Esophagus muscularis mucosa (tissue), 4 donors: ENCODE measurements around the gene ZNF408. TPM values are rescaled to one million over a fixed set of nuclear protein-coding genes. Genes with fewer than 3 reads are reported as not detected.

Experiments
- DNase-seq: peaks from one replicate; pipeline ENCODE4 v3.0.0-alpha.2; 2017; ENCODE audit errors: extremely low spot score
- H3K27ac ChIP-seq, 4 donors: fragments of 200-600 bp; sonication (generic); replicated peaks in 1 of 4; 1 replicate in 3 of 4; 2 replicates in 1 of 4; pipeline ENCODE4 v1.5.1; 2016 to 2019; ENCODE audit warnings: mild to moderate bottlenecking in 1 of 4
- H3K27me3 ChIP-seq, 4 donors: fragments of 200-600 bp; sonication (generic); one replicate each; pipeline versions ENCODE4 v1.5.1 to v1.6.0; 2016 to 2019
- H3K36me3 ChIP-seq, 4 donors: fragments of 200-600 bp; sonication (generic); one replicate each; pipeline ENCODE4 v1.5.1; 2016 to 2019
- H3K4me1 ChIP-seq, 4 donors: fragments of 200-600 bp; sonication (generic); one replicate each; pipeline ENCODE4 v1.5.1; 2016 to 2019
- H3K4me3 ChIP-seq, 4 donors: fragments of 200-600 bp; sonication (generic); 1 replicate in 2 of 4; 2 replicates in 2 of 4; pipeline ENCODE4 v1.5.1; 2016 to 2019; ENCODE audit warnings: mild to moderate bottlenecking in 4 of 4, moderate library complexity in 1 of 4
- H3K9me3 ChIP-seq, 4 donors: fragments of 200-600 bp; sonication (generic); 1 replicate in 3 of 4; 2 replicates in 1 of 4; pipeline ENCODE4 v1.5.1; 2016 to 2019
- CTCF ChIP-seq, 3 experiments: fragments of 200-600 bp in 2 of 3; fragments of 450-650 bp in 1 of 3; sonication (generic) in 2 of 3; IDR thresholded peaks; one replicate each; pipeline ENCODE4 v1.5.1; 2017 to 2019; ENCODE audit warnings: antibody characterized with exemption in 3 of 3, mild to moderate bottlenecking in 2 of 3, moderate library complexity in 1 of 3
- EP300 ChIP-seq: sonication (generic); formaldehyde crosslinking; IDR thresholded peaks from one replicate; pipeline ENCODE4 v1.6.1; 2017; ENCODE audit warnings: antibody characterized with exemption
- POLR2A ChIP-seq: fragments of 450-650 bp; IDR thresholded peaks from one replicate; pipeline ENCODE4 v1.6.1; 2017; ENCODE audit warnings: antibody characterized with exemption, moderate library complexity, mild to moderate bottlenecking, low read depth
- POLR2AphosphoS5 ChIP-seq, 2 donors: sonication (generic); formaldehyde crosslinking; IDR thresholded peaks; one replicate each; pipeline ENCODE4 v1.6.1; 2017; ENCODE audit warnings: antibody characterized with exemption in 2 of 2
- WGBS: methylation state at CpG from one replicate; pipeline ENCODE4 v1.1.5; 2018; 5-methylcytosine and 5-hydroxymethylcytosine counted together
- intact Hi-C: fragments of 100-400 bp; cut with DNase I; formaldehyde crosslinking; loops from one replicate; pipeline ENCODE4 v1.15.1; 2023
- total RNA-seq, 4 donors: library from RNA; depleted of rRNA; stranded (reverse); fragments of >200 nt; gene quantifications; one replicate each; pipeline versions ENCODE4 v1.1.0 to v1.2.1, GENCODE V29; 2016

ZNF408 gene
- total RNA-seq, 4 donors from 2014 or later, result 7.1 to 12.6 (median 10.3) TPM

DNA sequence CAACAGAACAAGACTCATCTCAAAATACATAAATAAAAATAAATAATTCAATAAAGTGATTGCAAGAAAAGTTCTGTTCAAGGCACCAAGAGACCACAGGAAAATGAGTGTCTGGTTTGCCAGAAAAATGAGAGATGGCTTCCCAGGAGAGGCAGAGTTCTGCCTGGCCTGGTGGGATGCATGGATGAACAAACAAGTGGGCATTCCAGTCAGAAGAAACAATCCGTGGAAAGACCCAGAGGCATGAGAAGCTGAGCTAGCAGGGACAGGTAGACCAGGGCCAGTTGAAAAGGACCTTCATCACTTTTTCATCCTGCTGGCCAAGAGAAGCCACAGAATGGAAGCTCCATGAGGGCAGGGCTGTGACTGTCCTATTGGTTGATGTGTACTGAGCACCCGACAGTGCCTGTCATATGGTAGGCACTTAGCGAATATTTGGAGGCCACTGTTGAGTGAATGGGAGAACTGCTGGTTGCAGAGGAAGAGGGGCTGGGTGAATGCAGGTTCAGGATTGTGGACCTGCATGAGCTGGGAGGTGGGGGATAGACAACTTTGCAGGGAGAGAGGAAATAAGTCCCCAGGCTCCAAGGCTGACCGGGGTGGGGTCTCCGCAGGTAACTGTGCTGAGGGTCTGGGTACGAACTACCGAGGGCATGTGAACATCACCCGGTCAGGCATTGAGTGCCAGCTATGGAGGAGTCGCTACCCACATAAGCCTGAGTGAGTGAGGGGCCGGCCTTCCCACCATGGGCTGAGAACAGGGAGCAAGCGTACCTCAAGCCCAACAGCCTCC is 21.9 kb downstream of the ZNF408 start:
- DNase-seq, result no peak
- no peaks in the 10 kb centered on the region for H3K27me3 ChIP-seq
- no peak overlapping the region for H3K27ac ChIP-seq
- no peak for TF ChIP-seq EP300
- no peak for TF ChIP-seq POLR2A
- TF ChIP-seq POLR2AphosphoS5 (IDR thresholded peaks at IDR 0.05), result no peak
- WGBS, result 90% methylated on average over 11 of the region's 11 CpGs
- H3K4me1 ChIP-seq, result no peaks in the 10 kb centered on the region
- intact Hi-C loops, result no loop called here
- no peak overlapping the region for H3K4me3 ChIP-seq
- H3K9me3 ChIP-seq, result no peaks in the 10 kb centered on the region
- H3K36me3 ChIP-seq, result no peaks in the 10 kb centered on the region

DNA sequence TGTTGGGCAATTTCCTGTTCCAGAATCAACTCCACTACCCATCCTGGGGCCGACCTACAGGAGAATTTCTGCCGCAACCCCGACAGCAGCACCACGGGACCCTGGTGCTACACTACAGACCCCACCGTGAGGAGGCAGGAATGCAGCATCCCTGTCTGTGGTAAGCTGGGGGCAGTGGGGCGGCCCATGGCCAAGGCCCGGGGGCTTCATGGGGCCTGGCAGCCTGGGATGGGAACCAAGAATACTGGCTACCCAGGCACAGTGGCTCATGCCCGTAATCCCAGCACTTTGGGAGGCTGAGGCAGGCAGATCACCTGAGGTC is 22.5 kb downstream of the ZNF408 start:
- Histone ChIP-seq H3K36me3 (no peaks in the 10 kb centered on the region), H3K27me3 (no peaks in the 10 kb centered on the region), H3K9me3 (no peaks in the 10 kb centered on the region), H3K4me1 (no peaks in the 10 kb centered on the region), H3K4me3 (no peak overlapping the region), H3K27ac (no peak overlapping the region)
- 79% methylated on average over 5 of the region's 8 CpGs for WGBS
- intact Hi-C loops, result no loop called here
- TF ChIP-seq POLR2A (no peak), POLR2AphosphoS5 (IDR thresholded peaks at IDR 0.05) (no peak), CTCF (IDR thresholded peaks at IDR 0.05) (no peak), EP300 (no peak)
- DNase-seq, result no peak

- Histone ChIP-seq H3K36me3 (no peaks in the 10 kb centered on the region), H3K27me3 (no peaks in the 10 kb centered on the region), H3K27ac (no peak overlapping the region), H3K9me3 (no peaks in the 10 kb centered on the region), H3K4me1 (no peaks in the 10 kb centered on the region), H3K4me3 (no peak overlapping the region)
- no peak for TF ChIP-seq CTCF (IDR thresholded peaks at IDR 0.05)
- 69% methylated on average over 8 of the region's 8 CpGs for WGBS
- DNase-seq, result no peak
- intact Hi-C loops, result no loop called here
Measured at GRCh38 chr11:46724088-46724487, 23.3 kb downstream of the ZNF408 start.

GRCh38 chr11:46725338-46726205 is 24.7 kb downstream of the ZNF408 start:
- DNase-seq, result no peak
- Histone ChIP-seq H3K27ac (no peak overlapping the region), H3K9me3 (no peaks in the 10 kb centered on the region), H3K4me1 (no peaks in the 10 kb centered on the region), H3K4me3 (no peak overlapping the region), H3K36me3 (no peaks in the 10 kb centered on the region), H3K27me3 (no peaks in the 10 kb centered on the region)
- WGBS, result 87% methylated on average over 10 of the region's 19 CpGs
- TF ChIP-seq CTCF (IDR thresholded peaks at IDR 0.05), result no peak
- TF ChIP-seq POLR2AphosphoS5 (IDR thresholded peaks at IDR 0.05), result no peak
- TF ChIP-seq POLR2A, result no peak
- no peak for TF ChIP-seq EP300
- intact Hi-C loops, result no loop called here

DNA sequence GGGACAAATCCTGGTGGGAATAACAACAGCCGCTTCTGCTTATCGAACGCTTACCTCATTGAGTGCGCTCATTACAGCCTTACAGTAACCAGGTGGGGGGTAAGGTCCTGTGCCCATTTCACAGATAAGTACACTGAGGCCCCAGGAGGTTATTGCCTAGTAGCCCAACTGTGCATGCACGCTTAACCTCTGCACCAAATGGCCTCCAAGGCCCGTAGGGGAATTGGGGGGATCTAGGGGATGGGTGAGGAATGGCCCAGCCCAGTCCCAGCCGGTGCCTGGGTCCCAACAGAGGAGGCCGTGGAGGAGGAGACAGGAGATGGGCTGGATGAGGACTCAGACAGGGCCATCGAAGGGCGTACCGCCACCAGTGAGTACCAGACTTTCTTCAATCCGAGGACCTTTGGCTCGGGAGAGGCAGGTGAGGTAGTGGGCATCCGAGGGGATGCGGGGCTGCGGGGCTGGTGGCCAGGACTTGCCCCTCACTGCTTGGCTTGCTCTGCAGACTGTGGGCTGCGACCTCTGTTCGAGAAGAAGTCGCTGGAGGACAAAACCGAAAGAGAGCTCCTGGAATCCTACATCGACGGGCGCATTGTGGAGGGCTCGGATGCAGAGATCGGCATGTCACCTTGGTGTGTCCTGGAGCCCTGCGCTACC is 25.5 kb downstream of the ZNF408 start:
- TF ChIP-seq POLR2A, result no peak
- TF ChIP-seq CTCF (IDR thresholded peaks at IDR 0.05), result no peak
- no peak for TF ChIP-seq EP300
- TF ChIP-seq POLR2AphosphoS5 (IDR thresholded peaks at IDR 0.05), result no peak
- DNase-seq, result no peak
- Histone ChIP-seq H3K36me3 (no peaks in the 10 kb centered on the region), H3K27me3 (no peaks in the 10 kb centered on the region), H3K4me1 (no peaks in the 10 kb centered on the region), H3K9me3 (no peaks in the 10 kb centered on the region), H3K4me3 (no peak overlapping the region), H3K27ac (no peak overlapping the region)
- WGBS, result 89% methylated on average over 22 of the region's 26 CpGs
- intact Hi-C loops, result no loop called here
